A673 (cell line): Measurements from ENCODE around the gene DNAL4.

Source experiments
- CTCF ChIP-seq: fragments of 300-800, 200-600 bp; sonication (generic); conservative IDR thresholded peaks from 2 replicates; pipeline ENCODE4 v1.5.1; 2017; ENCODE audit warnings: low read depth, mild to moderate bottlenecking, antibody characterized with exemption, low read length, moderate library complexity, mixed read lengths
- EZH2 ChIP-seq: fragments of 200-600 bp; sonication (generic); IDR thresholded peaks from 2 replicates; pipeline ENCODE4 v1.6.1; 2017; ENCODE audit warnings: borderline replicate concordance, low read depth, mild to moderate bottlenecking, mixed read lengths, antibody characterized with exemption, low read length; ENCODE audit not compliant: poor library complexity, severe bottlenecking

- TF ChIP-seq CTCF (peak; percentile 94), EZH2 (no peak)
These were observed 27.7 kb downstream of the DNAL4 start for GRCh38 chr22:38766076-38766777.
